Caco-2 (cell line): ENCODE measurements around the gene GPX4. TPM values are rescaled to one million over a fixed set of nuclear protein-coding genes. Genes with fewer than 3 reads are reported as not detected.

Experiments
- BruUV-seq: library from RNA; stranded (reverse); fragments of 400-500 nt; replicated peaks from 2 replicates; lab custom pipeline; 2021; lab: Mats Ljungman, UMichigan
- CTCF ChIA-PET: fragments of 300-600 bp; sonication (Branson Sonifier 250); formaldehyde crosslinking; loops from one replicate; lab custom pipeline; 2022; ENCODE audit warnings: antibody characterized with exemption; lab: Charles Lee
- POLR2A ChIA-PET: fragments of 300-600 bp; sonication (Branson Sonifier 250); formaldehyde crosslinking; loops from one replicate; lab custom pipeline; 2022; ENCODE audit warnings: antibody characterized with exemption; lab: Charles Lee
- DNase-seq, 2 experiments: peaks; one replicate each; pipeline versions ENCODE4 v3.0.0 to v3.0.0-alpha.2; 2020 to 2022
- H3K27me3 ChIP-seq: replicated peaks from 2 replicates; pipeline ENCODE4 v1.6.0; 2011; ENCODE audit warnings: low read length; ENCODE audit not compliant: control insufficient read depth, insufficient read depth
- H3K36me3 ChIP-seq: 2 replicates; pipeline ENCODE4 v1.5.1; 2011; ENCODE audit warnings: low read length; ENCODE audit not compliant: control insufficient read depth, insufficient read depth
- H3K4me1 ChIP-seq: fragments of 250-450 bp; sonication (Bioruptor Pico); 2 replicates; pipeline ENCODE4 v1.5.1; 2020; ENCODE audit warnings: mild to moderate bottlenecking
- H3K4me3 ChIP-seq: 2 replicates; pipeline ENCODE4 v1.5.1; 2011; ENCODE audit warnings: low read depth, mild to moderate bottlenecking, control low read depth, low read length
- H3K9me3 ChIP-seq: fragments of 250-450 bp; sonication (Bioruptor Pico); 2 replicates; pipeline ENCODE4 v1.5.1; 2020; ENCODE audit warnings: mild to moderate bottlenecking, moderate library complexity
- H3K27ac Mint-ChIP-seq: one replicate; pipeline ENCODE4 v1.8.0; 2022; ENCODE audit warnings: mixed read lengths; ENCODE audit not compliant: unreplicated experiment
- H3K27me3 Mint-ChIP-seq: one replicate; pipeline ENCODE4 v1.8.0; 2022; ENCODE audit warnings: mixed read lengths; ENCODE audit not compliant: insufficient read depth, unreplicated experiment
- H3K36me3 Mint-ChIP-seq: one replicate; pipeline ENCODE4 v1.8.0; 2022; ENCODE audit warnings: mild to moderate bottlenecking, mixed read lengths; ENCODE audit not compliant: insufficient read depth, unreplicated experiment
- H3K4me1 Mint-ChIP-seq: one replicate; pipeline ENCODE4 v1.8.0; 2022; ENCODE audit warnings: low read depth, mixed read lengths; ENCODE audit not compliant: unreplicated experiment
- H3K4me3 Mint-ChIP-seq: one replicate; pipeline ENCODE4 v1.8.0; 2022; ENCODE audit warnings: mild to moderate bottlenecking, moderate library complexity, mixed read lengths; ENCODE audit not compliant: unreplicated experiment
- H3K9me3 Mint-ChIP-seq: one replicate; pipeline ENCODE4 v1.8.0; 2022; ENCODE audit warnings: mixed read lengths; ENCODE audit not compliant: unreplicated experiment
- intact Hi-C: fragments of 100-400 bp; cut with micrococcal nuclease; formaldehyde crosslinking; loops from one replicate; pipeline ENCODE4 v1.10.0; 2022; ENCODE audit not compliant: unreplicated experiment
- total RNA-seq: library from RNA; stranded (reverse); gene quantifications from 2 replicates; pipeline ENCODE4 v1.2.3, GENCODE V29; 2022
- TF ChIP-seq, protein P1 (sequence below), 2 experiments: fragments of 200-600 bp in 1 of 2; IDR thresholded peaks; 1 replicate in 1 of 2; 2 replicates in 1 of 2; pipeline versions ENCODE4 v1.5.1 to v1.8.0; 2011 to 2022; ENCODE audit warnings: antibody characterized with exemption in 1 of 2, control low read depth in 1 of 2, inconsistent platforms in 1 of 2, low read depth in 1 of 2, low read length in 1 of 2, mild to moderate bottlenecking in 1 of 2, moderate library complexity in 1 of 2; ENCODE audit not compliant: insufficient read depth in 1 of 2, severe bottlenecking in 1 of 2, unreplicated experiment in 1 of 2

GPX4 gene
- total RNA-seq, 1 experiment from 2014 or later, result 500 TPM

GRCh38 chr19:1107661-1108261, 4.0 kb downstream of the GPX4 start:
- H3K9me3 Mint-ChIP-seq, result no peaks in the 10 kb centered on the region
- no peak overlapping the region for H3K27ac Mint-ChIP-seq
- H3K27me3 ChIP-seq, result no peaks in the 10 kb centered on the region
- ChIA-PET CTCF (no interaction called here), POLR2A (no interaction called here)
- H3K9me3 ChIP-seq, result no peaks in the 10 kb centered on the region
- H3K4me1 Mint-ChIP-seq, result no peaks in the 10 kb centered on the region
- peaks cover 64% of the 10 kb centered on the region for H3K36me3 Mint-ChIP-seq
- H3K4me1 ChIP-seq, result peaks cover 6% of the 10 kb centered on the region
- BruUV-seq, result no TSS peak
- H3K4me3 ChIP-seq, result no peak overlapping the region
- no peak overlapping the region for H3K4me3 Mint-ChIP-seq
- no peaks in the 10 kb centered on the region for H3K27me3 Mint-ChIP-seq
- TF ChIP-seq, protein P1, sequence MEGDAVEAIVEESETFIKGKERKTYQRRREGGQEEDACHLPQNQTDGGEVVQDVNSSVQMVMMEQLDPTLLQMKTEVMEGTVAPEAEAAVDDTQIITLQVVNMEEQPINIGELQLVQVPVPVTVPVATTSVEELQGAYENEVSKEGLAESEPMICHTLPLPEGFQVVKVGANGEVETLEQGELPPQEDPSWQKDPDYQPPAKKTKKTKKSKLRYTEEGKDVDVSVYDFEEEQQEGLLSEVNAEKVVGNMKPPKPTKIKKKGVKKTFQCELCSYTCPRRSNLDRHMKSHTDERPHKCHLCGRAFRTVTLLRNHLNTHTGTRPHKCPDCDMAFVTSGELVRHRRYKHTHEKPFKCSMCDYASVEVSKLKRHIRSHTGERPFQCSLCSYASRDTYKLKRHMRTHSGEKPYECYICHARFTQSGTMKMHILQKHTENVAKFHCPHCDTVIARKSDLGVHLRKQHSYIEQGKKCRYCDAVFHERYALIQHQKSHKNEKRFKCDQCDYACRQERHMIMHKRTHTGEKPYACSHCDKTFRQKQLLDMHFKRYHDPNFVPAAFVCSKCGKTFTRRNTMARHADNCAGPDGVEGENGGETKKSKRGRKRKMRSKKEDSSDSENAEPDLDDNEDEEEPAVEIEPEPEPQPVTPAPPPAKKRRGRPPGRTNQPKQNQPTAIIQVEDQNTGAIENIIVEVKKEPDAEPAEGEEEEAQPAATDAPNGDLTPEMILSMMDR (IDR thresholded peaks at IDR 0.05; ENCODE audit: insufficient read depth in 1 of 2, low read depth in 1 of 2, low read length in 1 of 2, severe bottlenecking in 1 of 2, unreplicated experiment in 1 of 2), result no peak
- DNase-seq, result no peak
- H3K36me3 ChIP-seq, result peaks cover 1% of the 10 kb centered on the region
- intact Hi-C loops, result loop anchor here (10.0 kb wide), 1 partner anchor 83 kb away; the partner anchor contains the start of genes CNN2, RNU6-2 and TMEM259

DNA sequence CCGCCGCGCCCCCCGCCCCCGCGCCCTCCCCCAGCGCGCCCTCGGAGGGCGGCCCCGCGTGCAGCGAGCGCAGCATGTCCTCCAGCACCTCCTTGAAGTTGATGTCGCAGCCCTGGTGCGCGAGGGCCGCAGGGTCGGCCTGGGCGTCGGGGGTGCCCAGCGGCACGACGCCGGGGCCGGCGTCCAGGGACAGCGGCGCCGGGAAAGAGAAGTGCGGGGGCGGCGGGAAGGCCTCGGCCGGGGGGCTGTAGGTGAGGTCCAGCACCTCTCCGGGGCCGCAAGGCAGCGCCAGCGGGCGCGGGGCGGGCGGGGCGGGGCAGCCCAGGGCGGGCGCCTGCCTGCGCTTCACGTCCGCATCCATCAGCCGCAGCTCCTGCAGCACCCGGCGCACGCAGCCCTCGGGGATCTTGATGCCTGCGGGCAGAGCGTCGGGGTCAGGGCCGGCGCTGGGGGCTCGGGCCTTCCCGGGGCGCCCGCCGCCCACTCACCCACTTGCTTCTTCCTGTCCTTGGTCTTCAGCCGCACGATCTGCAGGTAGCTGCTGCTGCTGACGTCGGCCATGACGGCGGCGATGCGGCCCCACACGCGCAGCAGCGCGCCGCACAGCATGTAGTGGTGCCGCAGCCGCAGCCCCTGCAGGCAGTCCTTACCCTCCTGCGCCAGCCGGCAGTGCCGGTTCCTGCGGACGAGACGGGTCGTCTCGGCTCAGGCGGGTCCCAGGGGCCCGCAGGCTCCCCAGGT, 4.7 kb downstream of the GPX4 start:
- Mint-ChIP-seq H3K27me3 (no peaks in the 10 kb centered on the region), H3K4me1 (no peaks in the 10 kb centered on the region), H3K27ac (no peak overlapping the region), H3K4me3 (no peak overlapping the region), H3K36me3 (peaks cover 67% of the 10 kb centered on the region), H3K9me3 (no peaks in the 10 kb centered on the region)
- DNase-seq, result no peak
- BruUV-seq, result no TSS peak
- TF ChIP-seq, protein P1 (IDR thresholded peaks at IDR 0.05; ENCODE audit: insufficient read depth in 1 of 2, low read depth in 1 of 2, low read length in 1 of 2, severe bottlenecking in 1 of 2, unreplicated experiment in 1 of 2), result no peak
- ChIA-PET CTCF (no interaction called here), POLR2A (no interaction called here)
- H3K9me3 ChIP-seq, result no peaks in the 10 kb centered on the region
- 0 out of 2 replicates have a peak, but pooled peaks cover under 1% of the 10 kb centered on the region for H3K4me1 ChIP-seq
- intact Hi-C loops, result loop anchor here (10.0 kb wide), 1 partner anchor 84 kb away; the partner anchor contains the start of genes CNN2, RNU6-2 and TMEM259
- no peak overlapping the region for H3K4me3 ChIP-seq
- peaks cover 1% of the 10 kb centered on the region for H3K36me3 ChIP-seq
- H3K27me3 ChIP-seq, result no peaks in the 10 kb centered on the region

DNA sequence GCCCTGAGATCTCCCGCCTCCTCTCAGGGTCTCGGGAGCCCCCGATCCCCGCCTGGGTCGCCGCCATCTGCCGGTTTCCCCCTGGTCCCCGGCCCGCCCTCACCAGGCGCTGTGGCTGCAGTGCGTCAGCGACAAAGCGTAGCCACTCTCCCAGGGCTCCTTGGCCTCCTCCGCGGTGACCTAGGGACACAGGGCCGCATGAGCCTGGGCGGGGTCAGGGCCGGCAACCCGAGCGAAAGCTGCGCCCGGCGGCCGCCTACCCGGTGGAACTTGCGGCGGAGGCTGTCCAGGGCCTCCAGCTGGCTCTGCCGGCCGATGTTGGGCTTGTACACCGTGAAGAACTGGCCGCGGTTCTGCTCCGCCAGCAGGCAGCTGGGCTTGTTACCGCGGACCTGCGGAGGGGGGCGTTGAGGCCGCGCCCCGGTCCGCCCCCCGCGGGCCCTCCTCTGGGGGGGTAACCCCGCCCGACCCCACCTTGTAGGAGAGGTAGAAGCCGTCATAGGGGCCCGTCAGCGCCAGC, 5.3 kb downstream of the GPX4 start:
- ChIA-PET POLR2A (no interaction called here), CTCF (no interaction called here)
- H3K27me3 Mint-ChIP-seq, result no peaks in the 10 kb centered on the region
- H3K9me3 Mint-ChIP-seq, result no peaks in the 10 kb centered on the region
- Histone ChIP-seq H3K4me1 (peaks cover 5% of the 10 kb centered on the region; the same call in 1 of the 2 replicates), H3K4me3 (no peak overlapping the region), H3K9me3 (no peaks in the 10 kb centered on the region), H3K27me3 (no peaks in the 10 kb centered on the region), H3K36me3 (peaks cover 1% of the 10 kb centered on the region)
- no peak overlapping the region for H3K27ac Mint-ChIP-seq
- TF ChIP-seq, protein P1 (IDR thresholded peaks at IDR 0.05; ENCODE audit: insufficient read depth in 1 of 2, low read depth in 1 of 2, low read length in 1 of 2, severe bottlenecking in 1 of 2, unreplicated experiment in 1 of 2), result no peak
- no peak for DNase-seq
- no TSS peak for BruUV-seq
- H3K4me1 Mint-ChIP-seq, result no peaks in the 10 kb centered on the region
- H3K36me3 Mint-ChIP-seq, result peaks cover 65% of the 10 kb centered on the region
- no peak overlapping the region for H3K4me3 Mint-ChIP-seq
- intact Hi-C loops, result loop anchor here (10.0 kb wide), 1 partner anchor 84 kb away; the partner anchor contains the start of genes CNN2, RNU6-2 and TMEM259
